BLaER1 (cell line): ENCODE data around the gene COX4I2.

ENCODE experiments used
- H3K27ac ChIP-seq: shearing (Covaris generic); formaldehyde crosslinking; 2 replicates; pipeline ENCODE4 v1.8.1; 2022
- H3K27me3 ChIP-seq: shearing (Covaris generic); formaldehyde crosslinking; 2 replicates; pipeline ENCODE4 v1.8.1; 2022
- H3K36me3 ChIP-seq: shearing (Covaris generic); formaldehyde crosslinking; 2 replicates; pipeline ENCODE4 v1.8.1; 2022
- H3K4me1 ChIP-seq: shearing (Covaris generic); formaldehyde crosslinking; 2 replicates; pipeline ENCODE4 v1.8.1; 2022
- H3K4me2 ChIP-seq: shearing (Covaris generic); formaldehyde crosslinking; 2 replicates; pipeline ENCODE4 v1.8.1; 2022
- H3K4me3 ChIP-seq: shearing (Covaris generic); formaldehyde crosslinking; 2 replicates; pipeline ENCODE4 v1.8.1; 2022
- H3K9ac ChIP-seq: shearing (Covaris generic); formaldehyde crosslinking; 2 replicates; pipeline ENCODE4 v1.8.1; 2022
- H3K9me3 ChIP-seq: shearing (Covaris generic); formaldehyde crosslinking; 2 replicates; pipeline ENCODE4 v1.8.1; 2022
- H4K20me1 ChIP-seq: shearing (Covaris generic); formaldehyde crosslinking; 2 replicates; pipeline ENCODE4 v1.8.1; 2022
- Cebpa-rat ChIP-seq: shearing (Covaris generic); IDR thresholded peaks from 2 replicates; pipeline ENCODE4 v1.8.1; 2022

Gene COX4I2

DNA sequence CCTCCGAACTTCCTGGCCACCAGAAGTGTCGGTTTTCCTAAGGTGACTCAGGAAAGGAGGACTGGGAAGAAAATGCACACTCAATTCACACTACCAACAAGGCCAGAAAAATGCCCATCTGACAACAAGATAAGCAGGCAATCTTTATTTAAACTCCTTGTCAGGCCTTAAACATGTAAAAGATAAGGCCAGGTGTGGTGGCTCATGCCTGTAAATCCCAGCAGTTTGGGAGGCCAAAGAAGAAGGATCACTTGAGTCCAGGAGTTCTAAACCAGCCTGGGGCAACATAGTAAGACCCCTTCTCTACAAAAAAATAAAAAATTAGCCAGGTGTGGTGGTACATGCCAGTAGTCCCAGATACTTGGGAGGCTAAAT is 40.2 kb upstream of the COX4I2 start:
- no peak overlapping the region for H3K4me3 ChIP-seq

DNA sequence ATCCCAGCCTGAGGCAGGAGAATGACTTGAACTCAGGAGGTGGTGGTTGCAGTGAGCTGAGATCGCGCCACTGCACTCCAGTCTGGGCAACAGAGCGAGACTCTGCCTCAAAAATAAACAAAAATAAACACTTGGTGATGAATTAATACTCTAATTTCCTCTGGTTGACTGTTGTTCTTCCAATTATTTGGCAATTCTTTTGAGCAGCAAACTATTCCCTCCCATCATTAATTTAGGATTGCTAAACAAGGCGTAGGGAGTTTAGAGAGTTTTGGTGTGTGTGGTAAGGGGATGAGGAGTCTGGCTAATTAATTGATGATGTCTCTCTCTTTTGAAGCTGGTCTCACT is 35.3 kb upstream of the COX4I2 start:
- H3K4me3 ChIP-seq = no peak overlapping the region
- no peaks in the 10 kb centered on the region for H3K9me3 ChIP-seq
- no peak overlapping the region for H3K4me2 ChIP-seq
- H3K27ac ChIP-seq = no peak overlapping the region
- peaks cover 21% of the 10 kb centered on the region for H3K4me1 ChIP-seq
- H3K9ac ChIP-seq = no peak overlapping the region
- no peak for TF ChIP-seq Cebpa-rat
- H3K27me3 ChIP-seq = peaks cover 56% of the 10 kb centered on the region
- H4K20me1 ChIP-seq = peaks cover 47% of the 10 kb centered on the region
- H3K36me3 ChIP-seq = no peaks in the 10 kb centered on the region

More for the DNA sequence above, 40.2 kb upstream of the COX4I2 start:
- no peak overlapping the region for H3K27ac ChIP-seq
- H3K9me3 ChIP-seq = no peaks in the 10 kb centered on the region
- H4K20me1 ChIP-seq = 0 out of 2 replicates have a peak, but pooled peaks cover 2% of the 10 kb centered on the region
- no peak for TF ChIP-seq Cebpa-rat
- H3K4me2 ChIP-seq = no peak overlapping the region
- no peaks in the 10 kb centered on the region for H3K36me3 ChIP-seq
- H3K27me3 ChIP-seq = peaks cover 7% of the 10 kb centered on the region; the same call in 1 of the 2 replicates
- H3K4me1 ChIP-seq = no peaks in the 10 kb centered on the region
- H3K9ac ChIP-seq = no peak overlapping the region

DNA sequence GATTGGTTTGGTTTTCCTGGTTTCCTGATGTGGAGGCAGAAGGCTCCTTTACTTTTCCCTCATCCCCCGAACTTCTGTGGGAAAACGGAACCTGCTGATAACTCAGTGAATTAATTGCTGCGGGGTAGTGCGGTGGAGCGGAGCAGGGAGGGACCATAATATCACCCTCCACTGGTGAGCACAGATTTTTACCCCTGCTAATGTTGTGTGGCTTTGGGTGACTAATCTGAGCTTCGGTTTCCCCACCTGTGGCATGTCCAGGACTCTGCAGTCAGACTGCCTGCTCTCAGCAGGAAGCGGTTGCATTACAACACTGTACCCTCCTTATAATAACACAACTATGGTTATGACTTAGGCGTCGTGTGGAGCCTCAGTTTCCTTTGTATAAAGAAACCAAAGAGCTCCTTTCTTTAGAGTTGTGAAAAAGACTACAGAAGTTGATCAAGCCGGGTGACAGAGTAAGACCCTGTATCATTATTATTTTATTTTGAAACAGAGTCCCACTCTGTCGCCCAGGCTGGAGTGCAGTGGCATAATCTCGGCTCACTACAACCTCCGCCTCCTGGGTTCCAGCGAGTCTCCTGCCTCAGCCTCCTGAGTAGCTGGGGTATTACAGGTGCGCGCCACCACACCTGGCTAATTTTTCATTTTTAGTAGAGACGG is 34.8 kb upstream of the COX4I2 start:
- TF ChIP-seq Cebpa-rat = no peak
- no peak overlapping the region for H3K4me3 ChIP-seq
- H4K20me1 ChIP-seq = peaks cover 52% of the 10 kb centered on the region
- peaks cover 21% of the 10 kb centered on the region for H3K4me1 ChIP-seq
- no peaks in the 10 kb centered on the region for H3K9me3 ChIP-seq
- H3K27ac ChIP-seq = no peak overlapping the region
- H3K4me2 ChIP-seq = no peak overlapping the region
- peaks cover 61% of the 10 kb centered on the region for H3K27me3 ChIP-seq
- H3K36me3 ChIP-seq = no peaks in the 10 kb centered on the region
- no peak overlapping the region for H3K9ac ChIP-seq

DNA sequence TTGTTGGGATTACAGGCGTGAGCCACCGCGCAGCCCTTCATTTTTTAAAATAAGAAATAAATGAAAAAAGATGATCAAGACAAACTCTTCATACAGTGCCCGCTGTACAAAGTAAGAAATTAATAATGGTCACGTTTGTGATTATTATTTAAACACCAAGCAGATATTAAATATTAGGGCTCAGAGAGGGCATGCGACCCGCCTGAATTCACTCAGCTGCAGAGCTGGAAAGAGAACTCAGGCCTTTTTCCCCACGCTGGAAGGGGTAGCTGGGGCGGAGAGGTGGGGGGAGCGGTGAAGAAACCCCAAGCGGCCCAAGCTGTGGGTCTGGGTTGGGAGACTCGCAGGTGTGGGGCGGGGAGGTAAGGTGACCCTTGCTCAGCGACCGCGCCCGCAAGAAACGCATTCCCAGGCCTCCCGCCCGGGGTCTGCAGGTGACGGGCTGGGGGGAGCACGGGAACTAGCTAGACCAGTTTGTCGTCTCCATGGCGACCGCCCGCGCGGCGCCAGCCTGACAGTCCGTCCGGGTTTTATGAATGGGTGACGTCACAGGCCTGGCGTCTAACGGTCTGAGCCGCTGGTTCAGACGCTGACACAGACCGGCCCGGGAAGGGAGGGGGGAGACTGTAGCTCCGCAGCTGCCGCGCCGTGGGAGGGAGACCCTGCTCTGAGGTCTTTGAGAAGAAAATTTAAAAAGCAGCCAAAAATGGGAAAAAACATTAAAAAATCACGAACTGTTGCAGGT is 33.7 kb upstream of the COX4I2 start:
- Histone ChIP-seq H4K20me1 (peaks cover 63% of the 10 kb centered on the region), H3K4me2 (peak overlapping the region; percentile 96), H3K27me3 (peaks cover 72% of the 10 kb centered on the region), H3K4me1 (peaks cover 21% of the 10 kb centered on the region), H3K4me3 (peak overlapping the region; percentile 72), H3K27ac (no peak overlapping the region), H3K36me3 (no peaks in the 10 kb centered on the region), H3K9ac (no peak overlapping the region), H3K9me3 (no peaks in the 10 kb centered on the region)
- TF ChIP-seq Cebpa-rat = no peak

DNA sequence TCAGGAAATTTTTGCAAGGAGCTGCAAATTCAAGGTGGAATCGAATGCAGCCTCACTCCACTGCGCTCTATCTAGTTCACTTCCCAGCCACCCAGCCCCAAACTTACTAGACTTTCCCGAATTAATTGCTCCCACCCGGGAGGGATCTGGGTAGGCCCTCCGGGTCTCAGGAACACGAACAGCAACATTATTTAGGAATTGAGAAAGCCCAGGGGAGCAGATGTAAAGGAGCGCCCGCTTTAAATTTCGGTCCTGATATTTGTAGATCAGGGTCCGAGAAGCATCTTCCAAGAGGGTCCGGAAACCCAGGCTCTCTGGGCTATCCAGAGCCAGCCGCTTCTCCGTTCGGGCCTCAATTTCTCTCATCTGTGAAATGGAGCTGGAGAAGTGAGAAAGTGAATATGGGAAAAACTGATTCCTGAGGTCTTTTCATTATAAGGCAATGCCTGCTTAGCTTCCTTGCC is 33.1 kb upstream of the COX4I2 start:
- H3K9me3 ChIP-seq = no peaks in the 10 kb centered on the region
- H3K4me3 ChIP-seq = peak overlapping the region; percentile 72
- peak overlapping the region; percentile 96 for H3K4me2 ChIP-seq
- H3K27ac ChIP-seq = no peak overlapping the region
- peaks cover 21% of the 10 kb centered on the region for H3K4me1 ChIP-seq
- no peak overlapping the region for H3K9ac ChIP-seq
- TF ChIP-seq Cebpa-rat = no peak
- no peaks in the 10 kb centered on the region for H3K36me3 ChIP-seq
- peaks cover 78% of the 10 kb centered on the region for H3K27me3 ChIP-seq
- peaks cover 68% of the 10 kb centered on the region for H4K20me1 ChIP-seq

DNA sequence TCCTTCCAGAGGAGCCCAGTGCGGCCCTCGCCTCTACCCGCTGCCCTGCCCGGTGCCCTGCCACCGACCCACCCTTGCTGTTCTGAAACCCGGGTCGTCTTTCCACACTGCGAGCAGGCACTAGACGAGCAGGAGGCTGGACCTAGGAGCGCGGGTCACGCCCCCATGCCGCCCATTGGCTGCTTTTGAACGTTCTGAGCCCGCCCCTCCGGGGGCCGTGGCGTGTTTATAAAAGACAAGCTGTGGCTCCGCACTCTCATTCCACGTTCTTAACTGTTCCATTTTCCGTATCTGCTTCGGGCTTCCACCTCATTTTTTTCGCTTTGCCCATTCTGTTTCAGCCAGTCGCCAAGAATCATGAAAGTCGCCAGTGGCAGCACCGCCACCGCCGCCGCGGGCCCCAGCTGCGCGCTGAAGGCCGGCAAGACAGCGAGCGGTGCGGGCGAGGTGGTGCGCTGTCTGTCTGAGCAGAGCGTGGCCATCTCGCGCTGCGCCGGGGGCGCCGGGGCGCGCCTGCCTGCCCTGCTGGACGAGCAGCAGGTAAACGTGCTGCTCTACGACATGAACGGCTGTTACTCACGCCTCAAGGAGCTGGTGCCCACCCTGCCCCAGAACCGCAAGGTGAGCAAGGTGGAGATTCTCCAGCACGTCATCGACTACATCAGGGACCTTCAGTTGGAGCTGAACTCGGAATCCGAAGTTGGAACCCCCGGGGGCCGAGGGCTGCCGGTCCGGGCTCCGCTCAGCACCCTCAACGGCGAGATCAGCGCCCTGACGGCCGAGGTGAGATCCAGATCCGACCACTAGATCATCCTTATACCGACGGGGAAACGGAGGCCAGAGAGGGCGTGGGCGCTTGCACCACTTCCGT is 32.4 kb upstream of the COX4I2 start, which contains the start of gene ID1:
Gene ID1, plus strand, starts transcription at position 259 of the 871 bp plus-strand sequence. Its CDS starts 99 bp downstream, at position 358.
- H4K20me1 ChIP-seq = peaks cover 68% of the 10 kb centered on the region
- no peaks in the 10 kb centered on the region for H3K36me3 ChIP-seq
- H3K9me3 ChIP-seq = no peaks in the 10 kb centered on the region
- peaks cover 21% of the 10 kb centered on the region for H3K4me1 ChIP-seq
- H3K27me3 ChIP-seq = peaks cover 83% of the 10 kb centered on the region
- peak within 1 kb of the TSS; percentile 96 for H3K4me2 ChIP-seq
- TF ChIP-seq Cebpa-rat = no peak
- H3K9ac ChIP-seq = peak within 1 kb of the TSS; percentile 53; the same call in 1 of the 2 replicates
- no peak within 1 kb of the TSS for H3K27ac ChIP-seq
- peak within 1 kb of the TSS; percentile 72 for H3K4me3 ChIP-seq

DNA sequence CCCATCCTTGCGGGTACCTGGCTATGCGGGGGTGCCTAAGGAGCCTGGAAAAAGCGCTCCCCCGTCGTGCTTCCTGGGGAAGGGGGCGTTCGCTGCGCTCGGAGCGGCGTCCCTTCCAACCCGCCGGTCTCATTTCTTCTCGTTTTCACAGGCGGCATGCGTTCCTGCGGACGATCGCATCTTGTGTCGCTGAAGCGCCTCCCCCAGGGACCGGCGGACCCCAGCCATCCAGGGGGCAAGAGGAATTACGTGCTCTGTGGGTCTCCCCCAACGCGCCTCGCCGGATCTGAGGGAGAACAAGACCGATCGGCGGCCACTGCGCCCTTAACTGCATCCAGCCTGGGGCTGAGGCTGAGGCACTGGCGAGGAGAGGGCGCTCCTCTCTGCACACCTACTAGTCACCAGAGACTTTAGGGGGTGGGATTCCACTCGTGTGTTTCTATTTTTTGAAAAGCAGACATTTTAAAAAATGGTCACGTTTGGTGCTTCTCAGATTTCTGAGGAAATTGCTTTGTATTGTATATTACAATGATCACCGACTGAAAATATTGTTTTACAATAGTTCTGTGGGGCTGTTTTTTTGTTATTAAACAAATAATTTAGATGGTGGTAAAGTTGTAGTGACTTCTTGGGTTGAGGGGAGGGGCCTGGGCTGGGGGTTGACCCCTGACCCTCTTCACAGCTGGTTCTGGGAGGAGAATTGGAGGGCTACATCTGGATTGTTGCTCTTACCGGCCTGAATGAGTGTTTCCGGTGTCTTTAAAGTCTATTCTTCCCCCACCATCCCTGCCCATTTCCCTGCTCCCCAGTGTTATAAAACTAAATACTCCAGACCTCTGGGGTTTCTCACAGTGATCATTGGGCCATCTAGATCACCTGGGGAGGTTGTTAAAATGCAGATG is 31.6 kb upstream of the COX4I2 start:
- H4K20me1 ChIP-seq = peaks cover 68% of the 10 kb centered on the region
- H3K9ac ChIP-seq = peak overlapping the region; percentile 10; the same call in 1 of the 2 replicates
- peak overlapping the region; percentile 96 for H3K4me2 ChIP-seq
- TF ChIP-seq Cebpa-rat = no peak
- peaks cover 91% of the 10 kb centered on the region for H3K27me3 ChIP-seq
- H3K4me1 ChIP-seq = peaks cover 21% of the 10 kb centered on the region
- no peaks in the 10 kb centered on the region for H3K9me3 ChIP-seq
- no peaks in the 10 kb centered on the region for H3K36me3 ChIP-seq
- H3K4me3 ChIP-seq = peak overlapping the region; percentile 72
- no peak overlapping the region for H3K27ac ChIP-seq

DNA sequence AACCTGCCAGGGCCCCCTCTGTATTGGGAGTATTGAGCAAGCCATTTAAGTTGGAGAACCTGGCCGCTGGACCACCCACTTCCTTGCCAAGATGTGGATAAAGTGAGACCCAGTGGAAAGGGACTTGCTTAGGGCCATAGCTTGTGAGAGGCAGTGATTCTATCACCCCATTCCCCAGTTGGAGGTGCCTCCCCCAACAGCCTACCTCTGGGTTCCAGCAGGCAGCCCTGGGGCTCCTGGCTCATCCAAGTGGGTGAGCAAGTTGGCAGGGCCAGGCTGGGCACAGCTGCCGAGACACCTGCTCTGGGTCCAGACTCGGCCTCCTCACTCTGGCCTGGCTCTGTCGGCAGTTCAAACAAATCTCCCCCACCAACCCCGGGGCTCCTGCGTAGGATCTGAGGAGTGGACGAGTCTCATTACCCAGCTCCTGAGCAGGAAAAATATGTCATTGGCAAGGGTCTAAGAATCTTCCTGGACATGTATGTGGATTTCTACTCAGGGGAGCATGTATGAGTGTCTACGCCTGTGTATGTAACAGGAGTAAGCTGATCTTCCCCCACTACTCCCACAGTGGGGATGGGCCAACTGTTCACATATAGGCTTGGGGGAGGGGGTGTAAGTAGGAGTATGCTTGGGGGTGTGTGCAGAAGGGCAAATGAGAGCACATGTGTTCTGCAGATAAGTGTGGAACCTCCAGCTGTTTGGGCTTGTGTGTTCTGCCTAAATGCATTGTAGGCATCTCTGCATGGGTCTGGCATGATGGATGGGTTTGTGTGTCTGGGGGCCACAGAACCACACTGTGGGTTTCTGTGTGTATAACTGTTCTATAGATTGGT is 30.7 kb upstream of the COX4I2 start:
- no peak overlapping the region for H3K4me2 ChIP-seq
- H3K9ac ChIP-seq = no peak overlapping the region
- H3K27me3 ChIP-seq = peaks cover 92% of the 10 kb centered on the region
- H4K20me1 ChIP-seq = peaks cover 68% of the 10 kb centered on the region
- TF ChIP-seq Cebpa-rat = no peak
- H3K27ac ChIP-seq = no peak overlapping the region
- H3K9me3 ChIP-seq = no peaks in the 10 kb centered on the region
- no peaks in the 10 kb centered on the region for H3K36me3 ChIP-seq
- peaks cover 21% of the 10 kb centered on the region for H3K4me1 ChIP-seq
- H3K4me3 ChIP-seq = no peak overlapping the region
